Measurements from ENCODE around the gene MFN1.
"Not testable (repeated sequence)": the region's sequence is repeated elsewhere in the genome, so short reads cannot be mapped to it uniquely, and the experiment has no call there.

The MFN1 gene

DNA sequence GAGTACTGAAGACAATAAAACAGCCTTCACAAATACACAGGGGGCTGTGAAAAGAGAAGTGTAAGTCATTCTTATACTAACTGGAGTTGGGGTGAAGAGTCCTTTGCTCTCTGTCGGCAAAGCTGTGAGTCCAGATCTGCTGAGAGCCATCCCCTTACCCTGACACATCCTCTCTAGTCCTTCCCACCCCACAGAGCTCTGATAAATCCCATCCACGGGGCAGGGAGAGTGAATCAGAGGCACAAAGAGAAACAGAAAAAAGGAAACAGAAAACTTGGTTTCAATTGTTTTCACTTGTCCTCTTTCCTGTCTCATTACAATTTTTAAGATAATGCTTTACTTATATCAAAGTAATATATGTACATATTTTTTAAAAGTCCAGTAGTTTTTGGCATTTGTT is 42.9 kb upstream of the MFN1 start:
- no peak for DNase-seq (ENCODE audit: low read depth)
- TF ChIP-seq, protein P1, sequence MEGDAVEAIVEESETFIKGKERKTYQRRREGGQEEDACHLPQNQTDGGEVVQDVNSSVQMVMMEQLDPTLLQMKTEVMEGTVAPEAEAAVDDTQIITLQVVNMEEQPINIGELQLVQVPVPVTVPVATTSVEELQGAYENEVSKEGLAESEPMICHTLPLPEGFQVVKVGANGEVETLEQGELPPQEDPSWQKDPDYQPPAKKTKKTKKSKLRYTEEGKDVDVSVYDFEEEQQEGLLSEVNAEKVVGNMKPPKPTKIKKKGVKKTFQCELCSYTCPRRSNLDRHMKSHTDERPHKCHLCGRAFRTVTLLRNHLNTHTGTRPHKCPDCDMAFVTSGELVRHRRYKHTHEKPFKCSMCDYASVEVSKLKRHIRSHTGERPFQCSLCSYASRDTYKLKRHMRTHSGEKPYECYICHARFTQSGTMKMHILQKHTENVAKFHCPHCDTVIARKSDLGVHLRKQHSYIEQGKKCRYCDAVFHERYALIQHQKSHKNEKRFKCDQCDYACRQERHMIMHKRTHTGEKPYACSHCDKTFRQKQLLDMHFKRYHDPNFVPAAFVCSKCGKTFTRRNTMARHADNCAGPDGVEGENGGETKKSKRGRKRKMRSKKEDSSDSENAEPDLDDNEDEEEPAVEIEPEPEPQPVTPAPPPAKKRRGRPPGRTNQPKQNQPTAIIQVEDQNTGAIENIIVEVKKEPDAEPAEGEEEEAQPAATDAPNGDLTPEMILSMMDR (conservative IDR thresholded peaks at IDR 0.05; ENCODE audit: low read depth, low read length) = no peak
- no peak overlapping the region for H3K4me3 ChIP-seq (ENCODE audit: low read length)

DNA sequence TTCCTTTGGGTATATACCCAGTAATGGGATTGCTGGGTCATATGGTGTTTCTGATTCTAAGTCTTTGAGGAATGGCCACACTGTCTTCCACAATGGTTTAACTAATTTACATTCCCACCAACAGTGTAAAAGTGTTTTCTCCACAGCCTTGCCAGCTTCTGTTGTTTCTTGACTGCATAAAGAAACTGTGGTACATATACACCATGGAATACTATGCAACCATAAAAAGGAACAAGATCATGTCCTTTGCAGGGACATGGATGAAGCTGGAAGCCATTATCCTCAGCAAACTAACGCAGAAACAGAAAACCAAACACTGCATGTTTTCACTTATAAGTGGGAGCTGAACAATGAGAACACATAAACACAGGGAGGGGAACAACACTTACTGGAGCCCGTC is 40.1 kb upstream of the MFN1 start:
- H3K4me3 ChIP-seq (ENCODE audit: low read length); DNase-seq (ENCODE audit: low read depth): not testable (repeated sequence)

DNA sequence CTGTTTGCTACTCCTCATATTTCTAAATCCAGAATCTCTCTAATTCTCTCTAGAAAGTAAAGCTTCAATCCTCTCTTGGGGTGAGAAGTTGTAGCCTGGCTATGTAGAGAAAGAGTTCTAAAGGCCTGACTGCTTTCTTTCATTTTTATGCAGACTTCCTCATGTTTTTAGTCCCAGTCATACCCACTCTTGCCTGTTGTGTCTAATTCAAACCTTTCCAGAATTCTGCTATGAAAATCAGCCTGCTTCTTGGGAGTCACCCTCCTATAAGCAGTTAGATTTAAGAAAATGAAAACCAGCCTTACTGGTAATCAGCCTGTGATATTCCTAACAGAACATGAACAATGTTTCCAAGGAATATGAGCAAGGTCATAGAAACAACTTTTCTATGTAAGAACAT is 39.5 kb upstream of the MFN1 start:
- DNase-seq (ENCODE audit: low read depth) = no peak
- no peak overlapping the region for H3K4me3 ChIP-seq (ENCODE audit: low read length)
- TF ChIP-seq, protein P1 (conservative IDR thresholded peaks at IDR 0.05; ENCODE audit: low read depth, low read length) = no peak

- no peak for DNase-seq (ENCODE audit: low read depth)
- H3K4me3 ChIP-seq (ENCODE audit: low read length) = no peak overlapping the region
- TF ChIP-seq, protein P1 (conservative IDR thresholded peaks at IDR 0.05; ENCODE audit: low read depth, low read length) = no peak
Measured at GRCh38 chr3:179309225-179310078, 38.1 kb upstream of the MFN1 start.

DNA sequence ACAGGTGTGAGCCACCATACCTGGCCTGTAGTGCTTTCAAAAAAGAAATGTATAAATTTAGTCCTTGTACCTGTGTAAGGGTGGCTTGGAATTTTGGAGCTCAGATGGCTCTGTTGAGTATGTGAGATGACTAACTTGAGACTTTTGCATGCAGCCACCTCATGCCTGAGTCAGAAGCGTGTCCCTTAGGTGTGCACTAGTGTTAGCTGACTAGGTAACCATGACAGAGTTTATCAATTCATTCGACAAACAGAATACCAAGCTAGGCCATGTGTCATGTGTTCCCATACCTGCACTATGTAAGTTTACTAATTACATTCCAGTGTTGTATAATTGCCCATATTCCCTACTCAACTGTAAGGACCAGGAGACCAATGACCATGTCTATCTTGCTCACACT is 28.6 kb upstream of the MFN1 start:
- DNase-seq (ENCODE audit: low read depth) = no peak
- no peak overlapping the region for H3K4me3 ChIP-seq (ENCODE audit: low read length)
- TF ChIP-seq, protein P1 (conservative IDR thresholded peaks at IDR 0.05; ENCODE audit: low read depth, low read length) = no peak

DNA sequence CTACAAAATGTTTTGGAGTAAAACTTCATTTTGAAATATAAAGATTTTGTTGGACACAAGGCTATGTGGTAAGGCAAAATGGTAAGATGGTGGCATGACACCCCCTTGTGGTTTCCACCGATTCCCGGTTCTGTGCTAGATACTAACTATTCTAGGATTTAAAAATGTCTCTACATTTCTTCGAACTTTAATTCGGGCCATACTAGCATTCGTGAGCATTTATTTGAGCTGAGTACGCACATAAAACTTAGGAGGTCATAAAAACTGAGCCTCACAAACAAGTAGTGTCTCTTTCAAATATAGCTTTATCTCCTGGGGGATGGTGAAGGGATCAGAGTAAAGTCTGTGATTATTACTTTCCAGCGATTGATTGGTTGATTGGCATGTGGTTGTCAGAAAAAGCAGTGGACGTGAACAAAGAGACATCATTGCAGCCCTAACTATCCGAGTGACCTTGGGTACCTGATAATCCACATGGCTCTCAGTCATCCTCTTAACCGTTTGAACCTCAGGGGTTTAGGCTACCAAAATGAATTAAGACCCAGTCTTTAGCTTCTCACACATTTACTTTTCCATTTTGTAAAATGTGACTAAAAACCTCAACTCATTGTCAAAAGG is 25.7 kb upstream of the MFN1 start:
- DNase-seq (ENCODE audit: low read depth) = no peak
- peak overlapping the region; percentile 85 for H3K4me3 ChIP-seq (ENCODE audit: low read length)
- TF ChIP-seq, protein P1 (conservative IDR thresholded peaks at IDR 0.05; ENCODE audit: low read depth, low read length) = peak; percentile 58

DNA sequence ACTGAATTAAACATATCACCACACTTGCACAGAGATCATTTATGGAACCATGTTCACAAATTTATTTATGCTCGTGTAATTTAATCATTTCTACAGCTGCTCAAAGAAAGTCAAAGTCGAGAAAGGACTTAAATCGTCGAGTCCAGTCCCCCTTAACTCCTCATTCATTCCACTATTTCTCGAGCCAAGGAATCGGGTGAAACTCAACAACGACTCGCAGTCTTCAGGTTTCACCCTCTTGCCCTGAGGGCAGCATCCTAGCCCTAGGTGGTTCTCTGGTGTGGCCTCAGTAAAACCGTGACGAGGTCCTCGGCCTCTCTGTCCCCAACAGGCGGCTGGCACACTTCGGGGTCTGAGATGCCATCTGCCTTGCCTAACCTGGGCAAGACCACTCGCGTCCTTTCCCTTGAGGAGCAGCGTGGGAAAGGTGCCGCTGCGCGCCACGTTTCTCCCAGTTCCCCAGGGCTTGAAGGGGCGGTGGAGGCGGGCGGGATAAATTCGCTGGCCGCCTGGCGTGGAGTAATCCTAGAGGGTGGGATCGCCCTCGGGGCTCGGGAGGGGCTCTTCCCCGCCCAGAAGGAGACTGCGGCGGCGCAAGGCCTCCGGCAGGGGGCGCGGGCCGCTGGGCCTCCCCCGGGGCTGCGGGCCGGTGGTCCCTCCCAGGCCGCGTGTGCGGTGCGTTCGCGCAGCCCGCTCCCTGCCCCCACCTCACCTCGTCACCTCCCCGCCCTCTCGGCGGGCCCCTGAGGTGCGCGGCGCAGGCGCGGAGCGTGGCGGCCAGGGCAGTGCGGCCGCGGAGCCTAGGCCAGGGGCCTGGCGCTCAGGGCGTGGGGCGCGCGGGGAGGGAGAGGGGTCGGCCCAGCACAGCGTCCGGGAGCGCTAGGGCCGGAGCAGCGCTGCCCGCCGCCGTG is 25.0 kb upstream of the MFN1 start, which contains the start of gene ZNF639:
ZNF639 (plus strand) TSS at position 746 of the 911 bp plus-strand sequence. CDS start 5,263 bp downstream, outside the sequence.
- TF ChIP-seq, protein P1 (conservative IDR thresholded peaks at IDR 0.05; ENCODE audit: low read depth, low read length) = peak; percentile 60
- no peak for DNase-seq (ENCODE audit: low read depth)
- H3K4me3 ChIP-seq (ENCODE audit: low read length) = peak within 1 kb of the TSS; percentile 85
